GM23248 (cell line): ENCODE results near the gene S1PR2.

Experiments
- EZH2 ChIP-seq: fragments of 200-600 bp; sonication (generic); IDR thresholded peaks from 2 replicates; pipeline ENCODE4 v1.6.1; 2018; ENCODE audit warnings: antibody characterized with exemption, mild to moderate bottlenecking; ENCODE audit not compliant: insufficient read depth, poor library complexity, severe bottlenecking
- EZH2phosphoT487 ChIP-seq: fragments of 200-600 bp; sonication (generic); IDR thresholded peaks from 2 replicates; pipeline ENCODE4 v1.6.1; 2018; ENCODE audit warnings: antibody characterized with exemption, moderate library complexity, mild to moderate bottlenecking, low read depth; ENCODE audit not compliant: insufficient read depth

- TF ChIP-seq EZH2 (no peak), EZH2phosphoT487 (no peak)
Observed at GRCh38 chr19:10278935-10279334, 47.8 kb upstream of the S1PR2 start.
